ENCODE measurements around the gene PIP5K1B.

PIP5K1B gene

DNA sequence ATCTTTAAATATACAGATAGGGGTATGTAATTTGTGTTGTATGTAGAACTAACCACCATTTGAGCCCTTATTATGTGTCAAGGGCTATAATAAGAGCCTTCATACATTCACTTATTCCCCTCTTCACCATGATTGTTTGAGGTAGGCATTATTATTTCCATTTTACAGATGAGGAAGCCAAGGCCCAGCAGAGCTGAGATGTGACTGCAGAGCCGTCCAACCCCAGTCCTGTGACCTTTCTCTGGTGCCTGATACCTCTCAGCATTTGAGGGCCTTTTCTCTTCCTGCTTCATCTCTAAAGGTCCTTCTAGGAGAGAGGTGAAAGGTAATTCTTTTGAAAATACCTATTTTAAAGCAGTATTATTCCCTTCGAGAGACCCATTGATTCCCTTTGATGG is 37.3 kb downstream of the PIP5K1B start:
- H3K9me3 ChIP-seq (ENCODE audit: low read length): no peaks in the 10 kb centered on the region
- no peaks in the 10 kb centered on the region for H3K27me3 ChIP-seq (ENCODE audit: insufficient read depth, low read length)
- no peaks in the 10 kb centered on the region for H3K9me2 ChIP-seq (ENCODE audit: low read depth, low read length)
- no peaks in the 10 kb centered on the region for H3F3A ChIP-seq (ENCODE audit: insufficient read depth, low read length)
- no peak overlapping the region for H3K27ac ChIP-seq (ENCODE audit: low read depth, low read length, poor library complexity, severe bottlenecking)
- H3K9ac ChIP-seq (ENCODE audit: low read length): no peak overlapping the region
- TF ChIP-seq, protein P1, sequence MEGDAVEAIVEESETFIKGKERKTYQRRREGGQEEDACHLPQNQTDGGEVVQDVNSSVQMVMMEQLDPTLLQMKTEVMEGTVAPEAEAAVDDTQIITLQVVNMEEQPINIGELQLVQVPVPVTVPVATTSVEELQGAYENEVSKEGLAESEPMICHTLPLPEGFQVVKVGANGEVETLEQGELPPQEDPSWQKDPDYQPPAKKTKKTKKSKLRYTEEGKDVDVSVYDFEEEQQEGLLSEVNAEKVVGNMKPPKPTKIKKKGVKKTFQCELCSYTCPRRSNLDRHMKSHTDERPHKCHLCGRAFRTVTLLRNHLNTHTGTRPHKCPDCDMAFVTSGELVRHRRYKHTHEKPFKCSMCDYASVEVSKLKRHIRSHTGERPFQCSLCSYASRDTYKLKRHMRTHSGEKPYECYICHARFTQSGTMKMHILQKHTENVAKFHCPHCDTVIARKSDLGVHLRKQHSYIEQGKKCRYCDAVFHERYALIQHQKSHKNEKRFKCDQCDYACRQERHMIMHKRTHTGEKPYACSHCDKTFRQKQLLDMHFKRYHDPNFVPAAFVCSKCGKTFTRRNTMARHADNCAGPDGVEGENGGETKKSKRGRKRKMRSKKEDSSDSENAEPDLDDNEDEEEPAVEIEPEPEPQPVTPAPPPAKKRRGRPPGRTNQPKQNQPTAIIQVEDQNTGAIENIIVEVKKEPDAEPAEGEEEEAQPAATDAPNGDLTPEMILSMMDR (IDR thresholded peaks at IDR 0.05; ENCODE audit: low read length): no peak
- H3K4me2 ChIP-seq (ENCODE audit: low read length): no peak overlapping the region
- no peak overlapping the region for H2AFZ ChIP-seq (ENCODE audit: low read length)
- no peak overlapping the region for H3K4me3 ChIP-seq (ENCODE audit: low read depth, low read length, poor library complexity, severe bottlenecking)
- H3K79me2 ChIP-seq (ENCODE audit: insufficient read depth, low read length): no peaks in the 10 kb centered on the region
- H3K36me3 ChIP-seq (ENCODE audit: insufficient read depth, low read length): no peaks in the 10 kb centered on the region
- no peaks in the 10 kb centered on the region for H3K4me1 ChIP-seq (ENCODE audit: insufficient read depth, low read length, severe bottlenecking)
- H4K20me1 ChIP-seq (ENCODE audit: insufficient read depth, low read length): no peaks in the 10 kb centered on the region

DNA sequence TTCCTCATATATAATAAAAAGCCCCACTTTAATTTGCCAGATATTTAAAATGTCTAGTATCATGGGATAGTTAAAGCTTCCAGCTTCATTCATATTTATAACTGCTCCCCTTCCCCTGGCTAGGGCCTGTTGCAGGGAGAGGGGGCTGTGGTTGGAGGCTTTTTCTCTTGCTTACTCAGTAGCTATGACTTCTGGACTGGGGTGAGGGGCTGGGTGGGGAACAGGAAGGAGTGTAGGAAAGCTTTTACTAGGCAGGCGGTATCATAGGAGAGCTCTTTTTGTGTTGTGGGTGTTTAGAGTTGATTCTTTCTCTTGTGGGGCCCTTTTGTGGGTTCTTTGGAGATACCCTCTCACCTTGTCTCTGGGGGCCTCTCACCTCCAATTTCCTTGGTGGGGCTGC is 39.4 kb downstream of the PIP5K1B start:
- Histone ChIP-seq H3K4me1 (ENCODE audit: insufficient read depth, low read length, severe bottlenecking) (no peaks in the 10 kb centered on the region), H3K9ac (ENCODE audit: low read length) (no peak overlapping the region), H3K9me2 (ENCODE audit: low read depth, low read length) (no peaks in the 10 kb centered on the region), H3F3A (ENCODE audit: insufficient read depth, low read length) (no peaks in the 10 kb centered on the region), H3K36me3 (ENCODE audit: insufficient read depth, low read length) (no peaks in the 10 kb centered on the region), H3K27me3 (ENCODE audit: insufficient read depth, low read length) (no peaks in the 10 kb centered on the region), H3K9me3 (ENCODE audit: low read length) (no peaks in the 10 kb centered on the region), H3K4me2 (ENCODE audit: low read length) (no peak overlapping the region), H4K20me1 (ENCODE audit: insufficient read depth, low read length) (no peaks in the 10 kb centered on the region), H3K27ac (ENCODE audit: low read depth, low read length, poor library complexity, severe bottlenecking) (no peak overlapping the region), H2AFZ (ENCODE audit: low read length) (no peak overlapping the region), H3K4me3 (ENCODE audit: low read depth, low read length, poor library complexity, severe bottlenecking) (no peak overlapping the region), H3K79me2 (ENCODE audit: insufficient read depth, low read length) (no peaks in the 10 kb centered on the region)
- TF ChIP-seq, protein P1 (IDR thresholded peaks at IDR 0.05; ENCODE audit: low read length): no peak
- TF ChIP-seq EZH2 (IDR thresholded peaks at IDR 0.05; ENCODE audit: borderline replicate concordance, low read length): no peak

DNA sequence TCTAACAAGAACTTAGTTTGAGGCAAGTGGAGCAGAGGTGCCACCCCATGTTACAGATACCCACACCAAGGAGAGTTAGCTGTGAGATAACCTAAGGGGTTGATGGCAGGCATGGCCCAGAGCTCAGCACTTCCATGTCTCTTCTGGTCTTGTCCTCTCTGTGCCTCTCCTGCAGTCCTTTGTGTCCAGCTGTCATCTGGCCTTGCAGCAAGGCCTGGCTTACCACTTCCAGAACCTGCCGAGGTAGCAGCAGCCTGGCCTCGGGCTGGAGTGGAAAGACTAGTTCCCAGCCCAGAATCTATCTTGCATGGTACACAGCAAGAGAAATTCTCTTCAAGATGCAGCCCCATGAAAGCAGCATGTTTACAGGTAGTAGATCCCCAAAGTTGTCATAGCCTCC is 41.5 kb downstream of the PIP5K1B start:
- H3K36me3 ChIP-seq (ENCODE audit: insufficient read depth, low read length): no peaks in the 10 kb centered on the region
- H3K79me2 ChIP-seq (ENCODE audit: insufficient read depth, low read length): no peaks in the 10 kb centered on the region
- no peaks in the 10 kb centered on the region for H3K4me1 ChIP-seq (ENCODE audit: insufficient read depth, low read length, severe bottlenecking)
- no peak overlapping the region for H3K27ac ChIP-seq (ENCODE audit: low read depth, low read length, poor library complexity, severe bottlenecking)
- no peaks in the 10 kb centered on the region for H3K9me2 ChIP-seq (ENCODE audit: low read depth, low read length)
- no peaks in the 10 kb centered on the region for H3K9me3 ChIP-seq (ENCODE audit: low read length)
- TF ChIP-seq, protein P1 (IDR thresholded peaks at IDR 0.05; ENCODE audit: low read length): no peak
- TF ChIP-seq EZH2 (IDR thresholded peaks at IDR 0.05; ENCODE audit: borderline replicate concordance, low read length): no peak
- no peak overlapping the region for H3K4me3 ChIP-seq (ENCODE audit: low read depth, low read length, poor library complexity, severe bottlenecking)
- no peak overlapping the region for H2AFZ ChIP-seq (ENCODE audit: low read length)
- no peaks in the 10 kb centered on the region for H3F3A ChIP-seq (ENCODE audit: insufficient read depth, low read length)
- no peaks in the 10 kb centered on the region for H3K27me3 ChIP-seq (ENCODE audit: insufficient read depth, low read length)
- no peak overlapping the region for H3K4me2 ChIP-seq (ENCODE audit: low read length)
- H3K9ac ChIP-seq (ENCODE audit: low read length): no peak overlapping the region
- H4K20me1 ChIP-seq (ENCODE audit: insufficient read depth, low read length): no peaks in the 10 kb centered on the region
